HFFc6 (cell line): ENCODE results near the gene PARP14. TPM values are rescaled to one million over a fixed set of nuclear protein-coding genes. Genes with fewer than 3 reads are reported as not detected.
"Not testable (repeated sequence)": the region's sequence is repeated elsewhere in the genome, so short reads cannot be mapped to it uniquely, and the experiment has no call there.

ENCODE experiments used
- DNase-seq: peaks from one replicate; pipeline ENCODE4 v3.0.0-alpha.2; 2018
- H3K27ac Mint-ChIP-seq: 2 replicates; pipeline ENCODE4 v1.8.0; 2020; ENCODE audit warnings: mild to moderate bottlenecking, mixed read lengths
- H3K27me3 Mint-ChIP-seq: 2 replicates; pipeline ENCODE4 v1.8.0; 2021; ENCODE audit warnings: mild to moderate bottlenecking, moderate library complexity, mixed read lengths; ENCODE audit not compliant: insufficient read depth
- H3K36me3 Mint-ChIP-seq: 2 replicates; pipeline ENCODE4 v1.8.0; 2021; ENCODE audit warnings: low read depth, mixed read lengths
- H3K4me1 Mint-ChIP-seq: 2 replicates; pipeline ENCODE4 v1.8.0; 2020; ENCODE audit warnings: low read depth, mixed read lengths
- H3K4me3 Mint-ChIP-seq: 2 replicates; pipeline ENCODE4 v1.8.0; 2020; ENCODE audit warnings: mild to moderate bottlenecking, moderate library complexity, mixed read lengths
- H3K9me3 Mint-ChIP-seq: 2 replicates; pipeline ENCODE4 v1.8.0; 2020; ENCODE audit warnings: mild to moderate bottlenecking, mixed read lengths
- CTCF ChIP-seq: fragments of 200-600 bp; sonication (generic); IDR thresholded peaks from 2 replicates; pipeline ENCODE4 v1.5.0; 2021; ENCODE audit warnings: antibody characterized with exemption, mild to moderate bottlenecking
- total RNA-seq, 6 experiments: library from RNA; stranded (reverse); fragmentation: NEBNext Ultra II Directional; extraction: Animal tissue kit (Norgen Biotek cat#: 25700); gene quantifications; 2 replicates in 1 of 6; 3 replicates in 5 of 6; pipeline ENCODE4 v1.2.3, GENCODE V29; 2021

Gene PARP14
- total RNA-seq, 6 experiments from 2014 or later = 5.3 to 16.1 (median 12.8) TPM

- H3K4me1 Mint-ChIP-seq = peaks cover 43% of the 10 kb centered on the region
- no peaks in the 10 kb centered on the region for H3K9me3 Mint-ChIP-seq
- H3K27me3 Mint-ChIP-seq = no peaks in the 10 kb centered on the region; the same call in 1 of the 2 replicates
- DNase-seq = peak; percentile 76
- peak; percentile 92 for TF ChIP-seq CTCF
- peak overlapping the region; percentile 88 for H3K27ac Mint-ChIP-seq
- H3K36me3 Mint-ChIP-seq = 0 out of 2 replicates have a peak, but pooled peaks cover 4% of the 10 kb centered on the region
- peak overlapping the region; percentile 92 for H3K4me3 Mint-ChIP-seq
Observed at GRCh38 chr3:122679085-122679881, 1.4 kb upstream of the PARP14 start.

- Mint-ChIP-seq H3K9me3 (no peaks in the 10 kb centered on the region), H3K27me3 (no peaks in the 10 kb centered on the region; the same call in 1 of the 2 replicates), H3K4me1 (peaks cover 43% of the 10 kb centered on the region), H3K4me3 (peak overlapping the region; percentile 92), H3K27ac (peak overlapping the region; percentile 88), H3K36me3 (0 out of 2 replicates have a peak, but pooled peaks cover 4% of the 10 kb centered on the region)
- no peak for TF ChIP-seq CTCF
- peak; percentile 9 for DNase-seq
Observed at GRCh38 chr3:122679882-122680474, 661 bp upstream of the PARP14 start.

GRCh38 chr3:122681284-122681973 is 790 bp downstream of the PARP14 start:
- Mint-ChIP-seq H3K36me3 (0 out of 2 replicates have a peak, but pooled peaks cover 4% of the 10 kb centered on the region), H3K27ac (peak overlapping the region; percentile 89), H3K27me3 (no peaks in the 10 kb centered on the region; the same call in 1 of the 2 replicates), H3K4me1 (peaks cover 42% of the 10 kb centered on the region), H3K4me3 (peak overlapping the region; percentile 92), H3K9me3 (no peaks in the 10 kb centered on the region)
- DNase-seq = no peak
- TF ChIP-seq CTCF = no peak

- Mint-ChIP-seq H3K9me3 (no peaks in the 10 kb centered on the region), H3K36me3 (0 out of 2 replicates have a peak, but pooled peaks cover 4% of the 10 kb centered on the region), H3K4me3 (peak overlapping the region; percentile 92), H3K4me1 (peaks cover 36% of the 10 kb centered on the region), H3K27me3 (peaks cover under 1% of the 10 kb centered on the region), H3K27ac (peak overlapping the region; percentile 89; the same call in 1 of the 2 replicates)
- no peak for DNase-seq
- no peak for TF ChIP-seq CTCF
Observed at GRCh38 chr3:122681974-122682409, 1.4 kb downstream of the PARP14 start.

- not testable (repeated sequence) for H3K9me3 Mint-ChIP-seq, DNase-seq, H3K4me3 Mint-ChIP-seq, H3K27ac Mint-ChIP-seq, H3K27me3 Mint-ChIP-seq, H3K36me3 Mint-ChIP-seq
- H3K4me1 Mint-ChIP-seq = peaks cover 34% of the 10 kb centered on the region
Observed at GRCh38 chr3:122682778-122683411, 2.3 kb downstream of the PARP14 start.
